MM.1S (cell line): ENCODE data around the gene MYBPC2.

ENCODE experiments used
- DNase-seq: peaks from one replicate; pipeline ENCODE4 v3.0.0-alpha.2; 2015
- H2AFZ ChIP-seq: fragments of 300-600 bp; sonication (generic); 2 replicates; pipeline ENCODE4 v1.6.0; 2016; ENCODE audit warnings: antibody characterized with exemption, low read length
- H3F3A ChIP-seq: fragments of 300-600 bp; sonication (generic); 2 replicates; pipeline ENCODE4 v1.6.1; 2016; ENCODE audit warnings: mild to moderate bottlenecking, antibody characterized with exemption, low read length, moderate library complexity, mixed read lengths; ENCODE audit not compliant: insufficient read depth
- H3K27ac ChIP-seq: fragments of 300-600 bp; sonication (generic); 2 replicates; pipeline ENCODE4 v1.5.1; 2016; ENCODE audit warnings: mild to moderate bottlenecking, low read length
- H3K27me3 ChIP-seq: fragments of 300-600 bp; sonication (generic); replicated peaks from 2 replicates; pipeline ENCODE4 v1.6.0; 2016; ENCODE audit warnings: low read length; ENCODE audit not compliant: insufficient read depth
- H3K36me3 ChIP-seq: fragments of 300-600 bp; sonication (generic); replicated peaks from 2 replicates; pipeline ENCODE4 v1.6.1; 2016; ENCODE audit warnings: mild to moderate bottlenecking, low read length, mixed read lengths; ENCODE audit not compliant: insufficient read depth
- H3K4me1 ChIP-seq: fragments of 300-600 bp; sonication (generic); 2 replicates; pipeline ENCODE4 v1.6.1; 2016; ENCODE audit warnings: low read length, mixed read lengths
- H3K4me2 ChIP-seq: fragments of 300-600 bp; sonication (generic); 2 replicates; pipeline ENCODE4 v1.6.0; 2016; ENCODE audit warnings: low read depth, low read length
- H3K4me3 ChIP-seq: fragments of 300-600 bp; sonication (generic); 2 replicates; pipeline ENCODE4 v1.5.1; 2016; ENCODE audit warnings: low read length, mixed read lengths
- H3K79me2 ChIP-seq: fragments of 300-600 bp; sonication (generic); 2 replicates; pipeline ENCODE4 v1.6.1; 2016; ENCODE audit warnings: mixed run types, low read length, mixed read lengths
- H3K9ac ChIP-seq: fragments of 300-600 bp; sonication (generic); 2 replicates; pipeline ENCODE4 v1.6.1; 2016; ENCODE audit warnings: low read length, mixed read lengths
- H3K9me2 ChIP-seq: fragments of 300-600 bp; sonication (generic); replicated peaks from 2 replicates; pipeline ENCODE4 v1.6.1; 2016; ENCODE audit warnings: mild to moderate bottlenecking, low read length, mixed read lengths; ENCODE audit not compliant: insufficient read depth
- H3K9me3 ChIP-seq: fragments of 300-600 bp; sonication (generic); replicated peaks from 2 replicates; pipeline ENCODE4 v1.6.1; 2016; ENCODE audit warnings: mild to moderate bottlenecking, low read length, mixed read lengths; ENCODE audit not compliant: insufficient read depth
- H4K20me1 ChIP-seq: fragments of 300-600 bp; sonication (generic); 2 replicates; pipeline ENCODE4 v1.6.1; 2016; ENCODE audit warnings: mild to moderate bottlenecking, low read length, moderate library complexity, mixed read lengths; ENCODE audit not compliant: insufficient read depth
- EZH2 ChIP-seq: fragments of 300-600 bp; sonication (generic); optimal IDR thresholded peaks from 2 replicates; pipeline ENCODE3; 2017; ENCODE audit warnings: low read depth, mild to moderate bottlenecking, antibody characterized with exemption, low read length, mixed read lengths
- EZH2phosphoT487 ChIP-seq: fragments of 300-600 bp; sonication (generic); IDR thresholded peaks from 2 replicates; pipeline ENCODE4 v1.6.1; 2018; ENCODE audit warnings: antibody characterized with exemption, low read length
- TF ChIP-seq, protein P1 (sequence below): fragments of 300-600 bp; sonication (generic); IDR thresholded peaks from 2 replicates; pipeline ENCODE4 v1.5.1; 2016; ENCODE audit warnings: antibody characterized with exemption, low read length, mixed read lengths

Gene MYBPC2

DNA sequence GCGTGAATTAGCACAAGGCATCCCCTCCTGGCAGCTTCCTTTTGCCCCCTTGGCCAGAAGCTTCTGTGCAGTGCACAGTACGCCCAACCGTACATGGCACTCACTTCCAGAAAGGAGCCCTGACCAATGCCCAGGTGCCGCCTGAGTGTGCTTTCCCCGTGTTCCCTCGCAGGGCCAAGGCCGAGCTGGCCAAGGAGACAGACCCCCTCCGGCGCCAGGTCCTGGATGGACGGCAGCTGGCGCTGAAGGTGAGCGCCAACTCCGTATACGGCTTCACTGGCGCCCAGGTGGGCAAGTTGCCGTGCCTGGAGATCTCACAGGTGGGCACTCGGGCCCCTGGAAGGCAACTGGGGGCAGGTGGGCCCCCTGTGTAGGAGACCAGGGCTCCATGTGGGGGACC, 23.3 kb upstream of the MYBPC2 start:
- no peak overlapping the region for H3K4me3 ChIP-seq
- no peaks in the 10 kb centered on the region for H3K9me3 ChIP-seq
- H3F3A ChIP-seq = no peaks in the 10 kb centered on the region; the same call in 1 of the 2 replicates
- no peak for DNase-seq
- no peak overlapping the region for H3K27ac ChIP-seq
- H3K9me2 ChIP-seq = no peaks in the 10 kb centered on the region
- H2AFZ ChIP-seq = no peak overlapping the region
- H3K79me2 ChIP-seq = no peaks in the 10 kb centered on the region
- H3K9ac ChIP-seq = no peak overlapping the region
- H3K4me1 ChIP-seq = no peaks in the 10 kb centered on the region
- TF ChIP-seq EZH2 = no peak
- TF ChIP-seq, protein P1, sequence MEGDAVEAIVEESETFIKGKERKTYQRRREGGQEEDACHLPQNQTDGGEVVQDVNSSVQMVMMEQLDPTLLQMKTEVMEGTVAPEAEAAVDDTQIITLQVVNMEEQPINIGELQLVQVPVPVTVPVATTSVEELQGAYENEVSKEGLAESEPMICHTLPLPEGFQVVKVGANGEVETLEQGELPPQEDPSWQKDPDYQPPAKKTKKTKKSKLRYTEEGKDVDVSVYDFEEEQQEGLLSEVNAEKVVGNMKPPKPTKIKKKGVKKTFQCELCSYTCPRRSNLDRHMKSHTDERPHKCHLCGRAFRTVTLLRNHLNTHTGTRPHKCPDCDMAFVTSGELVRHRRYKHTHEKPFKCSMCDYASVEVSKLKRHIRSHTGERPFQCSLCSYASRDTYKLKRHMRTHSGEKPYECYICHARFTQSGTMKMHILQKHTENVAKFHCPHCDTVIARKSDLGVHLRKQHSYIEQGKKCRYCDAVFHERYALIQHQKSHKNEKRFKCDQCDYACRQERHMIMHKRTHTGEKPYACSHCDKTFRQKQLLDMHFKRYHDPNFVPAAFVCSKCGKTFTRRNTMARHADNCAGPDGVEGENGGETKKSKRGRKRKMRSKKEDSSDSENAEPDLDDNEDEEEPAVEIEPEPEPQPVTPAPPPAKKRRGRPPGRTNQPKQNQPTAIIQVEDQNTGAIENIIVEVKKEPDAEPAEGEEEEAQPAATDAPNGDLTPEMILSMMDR = no peak
- no peak for TF ChIP-seq EZH2phosphoT487
- H3K36me3 ChIP-seq = no peaks in the 10 kb centered on the region
- H3K27me3 ChIP-seq = no peaks in the 10 kb centered on the region
- H3K4me2 ChIP-seq = no peak overlapping the region
- H4K20me1 ChIP-seq = no peaks in the 10 kb centered on the region

DNA sequence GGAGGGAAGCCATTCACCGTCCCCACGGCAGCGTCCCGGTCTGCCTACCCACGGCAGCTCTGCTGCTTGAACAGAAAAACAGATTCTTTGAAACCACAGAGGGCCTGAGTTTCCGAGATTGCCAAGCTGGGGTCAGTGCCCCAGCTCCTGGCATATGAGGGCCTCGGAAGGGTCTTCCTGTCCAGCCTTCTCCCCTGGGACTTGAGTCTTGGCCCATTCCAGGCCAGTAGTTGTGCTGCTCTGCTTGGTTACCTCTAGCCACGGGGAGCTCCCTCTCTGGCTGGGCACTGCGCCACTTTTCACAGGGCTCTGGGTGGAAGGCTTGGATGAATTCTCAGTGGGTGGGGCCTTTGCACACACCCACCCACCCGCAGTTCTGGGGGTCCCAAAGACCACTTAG, 22.6 kb upstream of the MYBPC2 start:
- Histone ChIP-seq H3K4me3 (no peak overlapping the region), H3K9me3 (no peaks in the 10 kb centered on the region), H3F3A (no peaks in the 10 kb centered on the region; the same call in 1 of the 2 replicates), H3K4me2 (no peak overlapping the region), H2AFZ (no peak overlapping the region), H3K36me3 (no peaks in the 10 kb centered on the region), H3K9ac (no peak overlapping the region), H3K27ac (no peak overlapping the region), H3K4me1 (peaks cover 2% of the 10 kb centered on the region), H3K9me2 (no peaks in the 10 kb centered on the region), H3K79me2 (no peaks in the 10 kb centered on the region), H3K27me3 (no peaks in the 10 kb centered on the region), H4K20me1 (no peaks in the 10 kb centered on the region)
- TF ChIP-seq EZH2 (no peak), EZH2phosphoT487 (no peak)
- TF ChIP-seq, protein P1 = no peak
- no peak for DNase-seq

DNA sequence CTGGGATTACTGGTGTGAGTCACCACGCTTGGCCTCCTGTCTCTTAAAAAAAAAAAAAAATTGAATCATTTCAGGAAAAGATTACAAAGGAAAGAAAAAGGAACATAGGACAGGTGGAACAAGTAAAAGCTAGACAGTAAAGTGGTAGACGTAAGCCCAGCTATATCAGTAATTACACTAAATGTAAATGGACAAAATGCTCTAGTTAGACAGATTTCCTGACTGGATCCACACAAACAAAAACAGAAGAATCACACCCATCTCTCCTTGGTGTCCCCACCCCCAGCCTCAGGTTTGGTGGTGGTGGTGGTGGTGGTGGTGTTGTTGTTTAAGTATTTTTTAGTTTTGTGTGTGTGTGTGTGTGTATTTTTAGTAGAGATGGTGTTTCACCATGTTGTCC, 20.3 kb upstream of the MYBPC2 start:
- Histone ChIP-seq H4K20me1 (no peaks in the 10 kb centered on the region), H3K4me2 (no peak overlapping the region), H3K9ac (no peak overlapping the region), H2AFZ (no peak overlapping the region), H3K27me3 (no peaks in the 10 kb centered on the region), H3K4me1 (peaks cover 9% of the 10 kb centered on the region), H3K9me3 (no peaks in the 10 kb centered on the region), H3K27ac (no peak overlapping the region), H3K9me2 (no peaks in the 10 kb centered on the region), H3K4me3 (no peak overlapping the region), H3F3A (no peaks in the 10 kb centered on the region; the same call in 1 of the 2 replicates), H3K36me3 (no peaks in the 10 kb centered on the region), H3K79me2 (no peaks in the 10 kb centered on the region)
- TF ChIP-seq EZH2phosphoT487 (no peak), EZH2 (no peak)
- TF ChIP-seq, protein P1 = no peak
- no peak for DNase-seq
